KMS-11 (cell line): ENCODE measurements around the gene LHFPL6.

ENCODE experiments used
- H2AFZ ChIP-seq: fragments of 200-600 bp; sonication (generic); 2 replicates; pipeline ENCODE4 v1.6.1; 2016; ENCODE audit warnings: antibody characterized with exemption, mixed run types, low read depth
- H3K27ac ChIP-seq: fragments of 200-600 bp; sonication (generic); 2 replicates; pipeline ENCODE4 v1.6.1; 2016; ENCODE audit warnings: mild to moderate bottlenecking, mixed run types
- H3K27me3 ChIP-seq: fragments of 200-600 bp; sonication (generic); 2 replicates; pipeline ENCODE4 v1.6.1; 2017; ENCODE audit warnings: mild to moderate bottlenecking, low read depth, mixed run types, moderate library complexity; ENCODE audit not compliant: insufficient read depth
- H3K36me3 ChIP-seq: fragments of 200-600 bp; sonication (generic); 2 replicates; pipeline ENCODE4 v1.6.1; 2017; ENCODE audit warnings: mild to moderate bottlenecking, mixed run types; ENCODE audit not compliant: insufficient read depth
- H3K4me1 ChIP-seq: fragments of 200-600 bp; sonication (generic); 2 replicates; pipeline ENCODE4 v1.6.1; 2016; ENCODE audit warnings: mild to moderate bottlenecking, low read depth, mixed run types; ENCODE audit not compliant: poor library complexity, severe bottlenecking
- H3K4me2 ChIP-seq: fragments of 200-600 bp; sonication (generic); 2 replicates; pipeline ENCODE4 v1.7.0; 2016; ENCODE audit warnings: mild to moderate bottlenecking, mixed run types
- H3K4me3 ChIP-seq: fragments of 200-600 bp; sonication (generic); IDR thresholded peaks from 2 replicates; pipeline ENCODE4 v1.6.1; 2017; ENCODE audit warnings: low read depth, low read length, mixed read lengths; ENCODE audit not compliant: insufficient read depth
- H3K79me2 ChIP-seq: fragments of 200-600 bp; sonication (generic); 2 replicates; pipeline ENCODE4 v1.6.1; 2016; ENCODE audit warnings: low read depth, mixed run types; ENCODE audit not compliant: insufficient read depth
- H3K9ac ChIP-seq: fragments of 200-600 bp; sonication (generic); 2 replicates; pipeline ENCODE4 v1.6.1; 2016; ENCODE audit warnings: mild to moderate bottlenecking, mixed run types
- H4K20me1 ChIP-seq: fragments of 200-600 bp; sonication (generic); 2 replicates; pipeline ENCODE4 v1.6.1; 2016; ENCODE audit warnings: mild to moderate bottlenecking, mixed run types; ENCODE audit not compliant: insufficient read depth
- TF ChIP-seq, protein P1 (sequence below): fragments of 200-600 bp; sonication (generic); conservative IDR thresholded peaks from 2 replicates; pipeline ENCODE4 v1.6.1; 2017; ENCODE audit warnings: low read depth, mild to moderate bottlenecking, antibody characterized with exemption, low read length, moderate library complexity, mixed read lengths

LHFPL6 gene

DNA sequence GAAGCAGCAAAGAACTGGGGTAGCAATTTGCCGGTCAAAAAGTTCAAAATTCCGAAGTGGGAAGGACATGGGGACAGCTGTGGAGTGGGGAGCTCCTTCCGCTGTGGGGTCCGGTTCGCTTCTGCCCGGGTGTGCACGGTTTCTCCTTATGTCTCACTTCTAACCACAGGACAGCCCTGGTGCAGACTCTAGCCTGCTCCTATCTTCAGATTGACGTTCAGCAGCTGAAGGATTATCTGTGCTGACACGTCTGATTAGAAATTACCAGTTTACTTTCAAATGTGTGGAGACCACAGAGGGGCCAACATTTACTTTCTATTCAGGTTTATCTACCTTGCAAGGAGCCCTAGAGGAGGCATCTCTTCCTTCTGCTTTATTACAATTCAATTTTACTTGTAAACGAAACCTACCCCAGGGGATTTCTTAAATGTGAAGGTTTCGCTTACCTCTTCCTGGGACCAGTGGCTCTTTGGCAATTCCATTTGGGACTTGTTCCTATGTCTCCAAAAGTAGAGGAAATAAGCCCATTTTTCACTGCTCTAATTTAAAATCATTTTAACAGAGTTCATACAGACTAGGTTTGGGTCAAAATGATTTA lies 27.3 kb downstream of the LHFPL6 start:
- no peak overlapping the region for H3K9ac ChIP-seq
- no peak overlapping the region for H3K27ac ChIP-seq
- H4K20me1 ChIP-seq: no peaks in the 10 kb centered on the region
- no peaks in the 10 kb centered on the region for H3K4me1 ChIP-seq
- peak overlapping the region; percentile 21; the same call in 1 of the 2 replicates for H3K4me2 ChIP-seq
- H2AFZ ChIP-seq: no peak overlapping the region
- no peaks in the 10 kb centered on the region for H3K79me2 ChIP-seq
- TF ChIP-seq, protein P1, sequence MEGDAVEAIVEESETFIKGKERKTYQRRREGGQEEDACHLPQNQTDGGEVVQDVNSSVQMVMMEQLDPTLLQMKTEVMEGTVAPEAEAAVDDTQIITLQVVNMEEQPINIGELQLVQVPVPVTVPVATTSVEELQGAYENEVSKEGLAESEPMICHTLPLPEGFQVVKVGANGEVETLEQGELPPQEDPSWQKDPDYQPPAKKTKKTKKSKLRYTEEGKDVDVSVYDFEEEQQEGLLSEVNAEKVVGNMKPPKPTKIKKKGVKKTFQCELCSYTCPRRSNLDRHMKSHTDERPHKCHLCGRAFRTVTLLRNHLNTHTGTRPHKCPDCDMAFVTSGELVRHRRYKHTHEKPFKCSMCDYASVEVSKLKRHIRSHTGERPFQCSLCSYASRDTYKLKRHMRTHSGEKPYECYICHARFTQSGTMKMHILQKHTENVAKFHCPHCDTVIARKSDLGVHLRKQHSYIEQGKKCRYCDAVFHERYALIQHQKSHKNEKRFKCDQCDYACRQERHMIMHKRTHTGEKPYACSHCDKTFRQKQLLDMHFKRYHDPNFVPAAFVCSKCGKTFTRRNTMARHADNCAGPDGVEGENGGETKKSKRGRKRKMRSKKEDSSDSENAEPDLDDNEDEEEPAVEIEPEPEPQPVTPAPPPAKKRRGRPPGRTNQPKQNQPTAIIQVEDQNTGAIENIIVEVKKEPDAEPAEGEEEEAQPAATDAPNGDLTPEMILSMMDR: no peak
- H3K27me3 ChIP-seq: no peaks in the 10 kb centered on the region
- H3K4me3 ChIP-seq: no peak overlapping the region
- H3K36me3 ChIP-seq: no peaks in the 10 kb centered on the region

DNA sequence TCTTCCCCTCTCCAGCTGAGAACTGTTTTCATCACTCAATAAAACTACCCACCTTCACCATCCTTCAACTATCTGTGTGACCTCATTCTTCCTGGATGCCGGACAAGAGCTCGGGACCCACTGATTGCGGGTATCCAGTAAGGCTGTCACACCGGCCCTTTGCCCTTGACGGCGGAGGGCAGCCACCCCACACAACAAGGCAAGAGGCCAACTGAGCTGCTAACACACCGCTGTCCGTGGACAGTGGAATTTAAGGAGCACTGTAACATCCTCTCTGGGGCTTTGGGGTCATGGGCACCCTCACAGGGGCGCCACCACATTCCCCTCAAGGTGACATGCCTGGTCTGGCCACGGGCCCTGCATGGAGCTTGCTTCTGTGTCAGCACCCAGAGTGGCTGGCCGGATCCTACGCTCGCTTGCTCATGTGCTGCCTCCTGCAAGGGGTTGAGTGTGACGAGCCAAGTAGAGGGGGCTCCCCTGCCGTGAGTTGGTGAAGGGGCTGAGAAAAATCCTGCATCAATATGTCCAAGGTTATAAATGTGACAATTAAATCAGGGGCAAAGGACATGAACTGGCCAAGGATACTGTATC lies 31.4 kb downstream of the LHFPL6 start:
- no peaks in the 10 kb centered on the region for H3K36me3 ChIP-seq
- no peaks in the 10 kb centered on the region for H3K27me3 ChIP-seq
- no peak overlapping the region for H3K9ac ChIP-seq
- no peak overlapping the region for H3K27ac ChIP-seq
- no peaks in the 10 kb centered on the region for H4K20me1 ChIP-seq
- no peak overlapping the region for H3K4me3 ChIP-seq
- H2AFZ ChIP-seq: no peak overlapping the region
- H3K4me1 ChIP-seq: no peaks in the 10 kb centered on the region
- no peaks in the 10 kb centered on the region for H3K79me2 ChIP-seq
- TF ChIP-seq, protein P1: no peak
- no peak overlapping the region for H3K4me2 ChIP-seq

DNA sequence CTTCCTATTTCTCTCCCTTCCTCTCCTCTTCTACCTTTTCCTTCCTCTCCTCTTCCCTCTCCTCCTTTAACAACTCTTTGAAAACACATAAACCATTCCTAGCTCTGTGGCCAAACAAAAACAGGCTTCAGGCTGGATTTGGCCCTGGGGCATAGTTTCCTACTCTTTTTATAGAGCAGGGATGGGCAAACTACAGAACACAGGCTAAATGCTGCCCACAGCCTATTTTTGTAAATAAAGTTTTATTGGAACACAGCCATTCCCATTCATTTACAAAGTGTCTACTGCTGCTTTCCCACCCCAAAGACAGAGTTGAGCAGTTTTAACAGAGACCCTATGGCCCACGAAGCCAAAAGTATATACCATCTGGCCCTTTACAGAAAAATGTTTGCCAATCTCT lies 35.4 kb downstream of the LHFPL6 start:
- Histone ChIP-seq H3K4me3 (no peak overlapping the region), H3K9ac (no peak overlapping the region), H2AFZ (no peak overlapping the region), H3K27me3 (no peaks in the 10 kb centered on the region), H3K36me3 (no peaks in the 10 kb centered on the region), H3K4me2 (no peak overlapping the region), H3K79me2 (no peaks in the 10 kb centered on the region), H3K27ac (no peak overlapping the region), H3K4me1 (no peaks in the 10 kb centered on the region), H4K20me1 (no peaks in the 10 kb centered on the region)
- TF ChIP-seq, protein P1: no peak

GRCh38 chr13:39566216-39566869 lies 36.6 kb downstream of the LHFPL6 start:
- no peak overlapping the region for H3K4me2 ChIP-seq
- H3K27ac ChIP-seq: no peak overlapping the region
- H3K4me3 ChIP-seq: no peak overlapping the region

More at GRCh38 chr13:39566216-39566869, 36.6 kb downstream of the LHFPL6 start:
- TF ChIP-seq, protein P1: no peak
- H3K36me3 ChIP-seq: no peaks in the 10 kb centered on the region
- H3K4me1 ChIP-seq: no peaks in the 10 kb centered on the region
- H3K9ac ChIP-seq: no peak overlapping the region
- no peaks in the 10 kb centered on the region for H3K79me2 ChIP-seq
- no peak overlapping the region for H2AFZ ChIP-seq
- no peaks in the 10 kb centered on the region for H3K27me3 ChIP-seq
- H4K20me1 ChIP-seq: no peaks in the 10 kb centered on the region
